ENCODE results near the gene LRP3.

DNA sequence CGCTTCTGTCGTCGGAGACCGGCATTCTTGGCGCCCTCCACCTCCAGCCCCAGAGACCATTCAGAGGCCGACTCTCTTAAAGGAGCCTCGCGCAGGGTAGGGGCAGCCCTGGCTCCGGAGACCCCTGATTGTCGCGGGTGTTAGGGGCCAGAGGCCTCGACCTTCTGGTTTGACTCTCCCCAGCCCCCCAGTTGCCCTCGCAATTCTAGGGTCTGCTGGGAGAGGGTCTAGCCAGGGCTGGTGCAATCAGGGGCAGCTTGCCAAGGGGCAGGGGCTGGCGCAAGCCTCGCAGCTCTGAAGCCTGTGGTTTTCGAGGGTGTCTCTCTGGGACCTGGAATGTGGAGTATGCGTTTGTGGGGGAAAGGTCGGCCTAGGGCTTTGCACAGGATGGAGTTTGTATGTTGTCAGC, 33.1 kb downstream of the LRP3 start:
- no peak for TF ChIP-seq ZNF274 (IDR thresholded peaks at IDR 0.05; ENCODE audit: low read depth, low read length)
- TF ChIP-seq SUZ12 (IDR thresholded peaks at IDR 0.05; ENCODE audit: extremely low read depth, insufficient read depth, insufficient read length): no peak
- TF ChIP-seq YY1 (IDR thresholded peaks at IDR 0.05; ENCODE audit: insufficient read depth, insufficient read length): no peak
